Measurements from ENCODE around the gene ERAL1.

- no peak for TF ChIP-seq CTCF (IDR thresholded peaks at IDR 0.05)
- TF ChIP-seq POLR2AphosphoS5 (IDR thresholded peaks at IDR 0.05) = no peak
Measured at GRCh38 chr17:28882154-28882895, 27.5 kb downstream of the ERAL1 start.

Data from esophagus muscularis mucosa (tissue), 3 donors.